ENCODE results near the gene FBXO42.

DNA sequence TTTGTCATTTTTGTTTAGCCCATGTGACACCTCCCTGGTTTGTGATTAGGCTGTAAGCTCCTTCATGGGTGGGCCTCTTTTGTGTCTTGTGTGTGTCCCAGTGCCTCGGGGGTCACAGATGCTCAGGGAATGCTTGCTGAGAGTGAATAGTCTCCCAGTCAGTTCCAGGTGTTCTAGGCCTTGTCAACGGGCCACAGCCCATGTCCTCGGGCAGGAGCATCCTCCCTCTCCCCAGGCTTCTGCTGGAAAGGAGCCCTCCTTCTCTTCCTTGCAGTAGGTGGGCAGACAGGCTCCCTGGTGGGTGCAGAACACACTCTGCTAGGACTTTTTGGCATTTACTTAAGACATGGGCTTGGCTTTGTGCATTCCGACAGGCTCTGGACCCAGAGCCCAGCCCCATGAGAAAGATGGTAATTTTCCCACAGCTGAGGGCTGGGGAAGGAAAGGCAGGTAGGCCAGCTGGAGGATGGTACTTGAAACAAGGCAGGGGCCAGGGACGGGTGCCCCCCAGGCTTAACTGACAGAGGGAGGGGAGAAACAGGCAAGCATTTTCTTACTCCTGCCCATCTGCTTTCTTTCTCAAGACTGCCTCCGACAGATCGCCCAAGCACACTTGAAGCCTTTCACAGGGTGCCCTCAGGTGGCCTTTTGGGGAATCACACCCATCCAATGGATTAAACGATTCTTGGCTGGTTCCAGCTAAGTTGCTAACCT, 108.2 kb downstream of the FBXO42 start:
- TF ChIP-seq POLR2AphosphoS5 (IDR thresholded peaks at IDR 0.05; ENCODE audit: borderline replicate concordance, low read depth, low read length), result no peak
- no peak for TF ChIP-seq EZH2 (IDR thresholded peaks at IDR 0.05)
